Activated CD8-positive, alpha-beta memory T cell treated with anti-CD3 and anti-CD28 coated beads, Interleukin-2, amount 50 U/mL, for 24 hours (primary cell): ENCODE results near the gene ZNF354B.

Experiments used
- DNase-seq: peaks from one replicate; pipeline ENCODE4 v3.0.0-alpha.2; 2020; ENCODE audit errors: extremely low read depth

Gene ZNF354B

DNA sequence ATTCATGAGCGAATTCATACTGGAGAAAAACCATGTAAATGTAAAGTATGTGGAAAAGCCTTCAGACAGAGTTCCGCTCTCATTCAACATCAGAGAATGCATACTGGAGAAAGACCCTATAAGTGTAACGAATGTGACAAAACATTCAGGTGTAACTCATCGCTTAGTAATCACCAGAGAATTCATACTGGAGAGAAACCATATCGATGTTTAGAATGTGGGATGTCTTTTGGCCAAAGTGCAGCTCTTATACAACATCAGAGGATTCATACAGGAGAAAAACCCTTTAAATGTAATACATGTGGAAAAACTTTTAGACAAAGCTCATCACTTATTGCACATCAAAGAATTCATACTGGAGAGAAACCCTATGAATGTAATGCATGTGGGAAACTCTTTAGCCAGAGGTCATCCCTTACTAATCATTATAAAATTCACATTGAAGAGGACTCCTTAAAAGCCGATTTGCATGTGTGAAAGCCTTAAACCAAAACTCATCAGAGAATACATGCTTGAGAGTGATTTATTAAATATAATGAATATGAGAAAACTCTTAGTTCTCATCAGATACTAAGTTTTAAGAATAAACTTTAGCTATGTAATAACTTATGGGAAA is 24.2 kb downstream of the ZNF354B start:
- DNase-seq = no peak

GRCh38 chr5:178895615-178896571 is 36.1 kb downstream of the ZNF354B start, which contains the start of gene ZFP2:
ZFP2 (plus strand) TSS chr5:178895913; CDS start chr5:178931314, 35,401 bp downstream.
- DNase-seq = no peak

- DNase-seq = no peak
These were observed 39.5 kb downstream of the ZNF354B start for GRCh38 chr5:178899289-178899688.

DNA sequence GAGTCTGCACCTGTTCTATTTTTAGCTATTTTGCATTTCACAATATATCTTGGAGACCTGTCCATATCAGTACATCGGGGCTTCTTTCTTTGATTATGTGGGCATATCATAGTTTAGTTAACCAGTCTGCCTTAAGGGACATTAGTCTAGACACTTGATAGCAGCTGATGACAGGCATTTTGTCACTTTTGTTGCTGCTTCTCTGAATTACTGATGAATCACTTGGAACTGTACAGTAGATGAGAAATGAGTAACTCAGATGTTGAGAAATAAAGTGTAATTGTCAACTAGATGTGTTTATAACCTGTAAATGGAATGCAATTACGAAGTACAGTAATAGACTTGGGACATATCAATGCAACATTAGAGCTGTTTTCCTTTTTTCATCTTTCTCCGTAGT is 43.1 kb downstream of the ZNF354B start:
- DNase-seq = no peak

DNA sequence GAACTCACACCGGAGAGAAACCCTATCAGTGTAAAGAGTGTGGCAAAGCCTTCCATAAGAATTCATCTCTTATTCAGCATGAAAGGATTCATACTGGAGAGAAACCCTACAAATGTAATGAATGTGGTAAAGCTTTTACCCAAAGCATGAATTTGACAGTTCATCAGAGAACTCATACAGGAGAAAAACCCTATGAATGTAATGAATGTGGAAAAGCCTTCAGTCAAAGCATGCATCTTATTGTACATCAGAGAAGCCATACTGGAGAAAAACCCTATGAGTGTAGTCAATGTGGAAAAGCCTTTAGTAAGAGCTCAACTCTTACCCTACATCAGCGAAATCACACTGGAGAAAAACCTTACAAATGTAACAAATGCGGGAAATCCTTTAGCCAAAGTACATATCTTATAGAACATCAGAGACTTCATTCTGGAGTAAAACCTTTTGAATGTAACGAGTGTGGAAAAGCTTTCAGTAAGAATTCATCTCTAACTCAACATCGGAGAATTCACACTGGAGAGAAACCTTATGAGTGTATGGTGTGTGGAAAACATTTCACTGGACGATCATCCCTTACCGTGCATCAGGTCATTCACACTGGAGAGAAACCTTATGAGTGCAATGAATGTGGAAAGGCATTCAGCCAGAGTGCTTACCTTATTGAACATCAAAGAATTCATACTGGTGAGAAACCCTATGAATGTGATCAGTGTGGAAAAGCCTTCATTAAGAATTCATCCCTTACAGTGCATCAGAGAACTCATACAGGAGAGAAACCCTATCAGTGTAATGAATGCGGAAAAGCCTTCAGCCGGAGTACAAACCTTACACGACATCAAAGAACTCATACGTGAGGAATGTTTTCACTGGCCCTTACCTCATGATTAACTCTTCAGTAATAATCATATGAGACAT is 72.3 kb downstream of the ZNF354B start:
- no peak for DNase-seq
